ENCODE measurements around the gene RELT. TPM values are rescaled to one million over a fixed set of nuclear protein-coding genes. Genes with fewer than 3 reads are reported as not detected.

The RELT gene
- total and polyA plus RNA-seq, 2 of the 13 experiments (the other 11 are each of a cell fraction or from before 2014, with no cell fraction given), result 2.5 to 4.7 TPM

GRCh38 chr11:73376803-73377629 lies 817 bp downstream of the RELT start (continued):
- no peak for TF ChIP-seq CBX2 (IDR thresholded peaks at IDR 0.05; ENCODE audit: low read depth, low read length)
- no peak for TF ChIP-seq CBX2 (CRISPR knock-in tag; IDR thresholded peaks at IDR 0.05; ENCODE audit: low read depth)
- peak; percentile 28; the same call in 1 of the 2 replicates for TF ChIP-seq PHF20 (CRISPR knock-in tag; IDR thresholded peaks at IDR 0.05)
- TF ChIP-seq, protein P1, sequence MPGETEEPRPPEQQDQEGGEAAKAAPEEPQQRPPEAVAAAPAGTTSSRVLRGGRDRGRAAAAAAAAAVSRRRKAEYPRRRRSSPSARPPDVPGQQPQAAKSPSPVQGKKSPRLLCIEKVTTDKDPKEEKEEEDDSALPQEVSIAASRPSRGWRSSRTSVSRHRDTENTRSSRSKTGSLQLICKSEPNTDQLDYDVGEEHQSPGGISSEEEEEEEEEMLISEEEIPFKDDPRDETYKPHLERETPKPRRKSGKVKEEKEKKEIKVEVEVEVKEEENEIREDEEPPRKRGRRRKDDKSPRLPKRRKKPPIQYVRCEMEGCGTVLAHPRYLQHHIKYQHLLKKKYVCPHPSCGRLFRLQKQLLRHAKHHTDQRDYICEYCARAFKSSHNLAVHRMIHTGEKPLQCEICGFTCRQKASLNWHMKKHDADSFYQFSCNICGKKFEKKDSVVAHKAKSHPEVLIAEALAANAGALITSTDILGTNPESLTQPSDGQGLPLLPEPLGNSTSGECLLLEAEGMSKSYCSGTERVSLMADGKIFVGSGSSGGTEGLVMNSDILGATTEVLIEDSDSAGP (CRISPR knock-in tag; IDR thresholded peaks at IDR 0.05; ENCODE audit: borderline replicate concordance), result peak; percentile 36; the same call in 1 of the 2 replicates
- TF ChIP-seq, protein P2, sequence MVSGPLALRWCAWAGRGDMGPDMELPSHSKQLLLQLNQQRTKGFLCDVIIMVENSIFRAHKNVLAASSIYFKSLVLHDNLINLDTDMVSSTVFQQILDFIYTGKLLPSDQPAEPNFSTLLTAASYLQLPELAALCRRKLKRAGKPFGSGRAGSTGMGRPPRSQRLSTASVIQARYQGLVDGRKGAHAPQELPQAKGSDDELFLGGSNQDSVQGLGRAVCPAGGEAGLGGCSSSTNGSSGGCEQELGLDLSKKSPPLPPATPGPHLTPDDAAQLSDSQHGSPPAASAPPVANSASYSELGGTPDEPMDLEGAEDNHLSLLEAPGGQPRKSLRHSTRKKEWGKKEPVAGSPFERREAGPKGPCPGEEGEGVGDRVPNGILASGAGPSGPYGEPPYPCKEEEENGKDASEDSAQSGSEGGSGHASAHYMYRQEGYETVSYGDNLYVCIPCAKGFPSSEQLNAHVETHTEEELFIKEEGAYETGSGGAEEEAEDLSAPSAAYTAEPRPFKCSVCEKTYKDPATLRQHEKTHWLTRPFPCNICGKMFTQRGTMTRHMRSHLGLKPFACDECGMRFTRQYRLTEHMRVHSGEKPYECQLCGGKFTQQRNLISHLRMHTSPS (CRISPR knock-in tag; IDR thresholded peaks at IDR 0.05; ENCODE audit: low read depth), result no peak
- no peak for TF ChIP-seq ZNF12 (CRISPR knock-in tag; IDR thresholded peaks at IDR 0.05)
- no peak for TF ChIP-seq MAFG (CRISPR knock-in tag; IDR thresholded peaks at IDR 0.05)
- TF ChIP-seq TBX2 (CRISPR knock-in tag; IDR thresholded peaks at IDR 0.05; ENCODE audit: borderline replicate concordance), result peak; percentile 13; the same call in 1 of the 2 replicates
- TF ChIP-seq ZNF879 (CRISPR knock-in tag; IDR thresholded peaks at IDR 0.05), result no peak
- no peak for TF ChIP-seq AKNA (CRISPR knock-in tag; IDR thresholded peaks at IDR 0.05; ENCODE audit: borderline replicate concordance)
- no peak for TF ChIP-seq IRF9 (CRISPR knock-in tag; IDR thresholded peaks at IDR 0.05; ENCODE audit: borderline replicate concordance)
- TF ChIP-seq JDP2 (CRISPR knock-in tag; IDR thresholded peaks at IDR 0.05; ENCODE audit: borderline replicate concordance), result no peak
